GM21737 (cell line): Measurements from ENCODE around the gene ARID5B.

ENCODE experiments used
- ATAC-seq: cut with Tn5 transposase; IDR thresholded peaks from one replicate; pipeline ENCODE4 v1.9.1; 2021; ENCODE audit warnings: mild to moderate bottlenecking, moderate library complexity; ENCODE audit not compliant: unreplicated experiment

The ARID5B gene

GRCh38 chr10:62048470-62048869 is 147.0 kb downstream of the ARID5B start:
- no peak for ATAC-seq

GRCh38 chr10:62048919-62049623 is 147.6 kb downstream of the ARID5B start:
- ATAC-seq: no peak

- no peak for ATAC-seq
Measured at GRCh38 chr10:62049624-62050345, 148.3 kb downstream of the ARID5B start.

GRCh38 chr10:62050346-62050892 is 148.9 kb downstream of the ARID5B start:
- no peak for ATAC-seq

GRCh38 chr10:62050893-62051433 is 149.5 kb downstream of the ARID5B start:
- peak; percentile 35 for ATAC-seq

GRCh38 chr10:62052276-62052675 is 150.8 kb downstream of the ARID5B start:
- no peak for ATAC-seq

- ATAC-seq: no peak
Measured at GRCh38 chr10:62053860-62054259, 152.4 kb downstream of the ARID5B start.

- peak; percentile 30 for ATAC-seq
Measured at GRCh38 chr10:62054408-62054807, 152.9 kb downstream of the ARID5B start.

- ATAC-seq: no peak
Measured at GRCh38 chr10:62054830-62055229, 153.3 kb downstream of the ARID5B start.

- ATAC-seq: no peak
Measured at GRCh38 chr10:62056219-62056618, 154.7 kb downstream of the ARID5B start.

- ATAC-seq: no peak
Measured at GRCh38 chr10:62056698-62057097, 155.2 kb downstream of the ARID5B start.

- ATAC-seq: no peak
Measured at GRCh38 chr10:62057359-62057758, 155.9 kb downstream of the ARID5B start.

- ATAC-seq: no peak
Measured at GRCh38 chr10:62057850-62058249, 156.4 kb downstream of the ARID5B start.

GRCh38 chr10:62058476-62058875 is 157.0 kb downstream of the ARID5B start:
- ATAC-seq: no peak

GRCh38 chr10:62058896-62059216 is 157.4 kb downstream of the ARID5B start:
- ATAC-seq: no peak

GRCh38 chr10:62059217-62059920 is 157.9 kb downstream of the ARID5B start:
- ATAC-seq: no peak

GRCh38 chr10:62062028-62062427 is 160.5 kb downstream of the ARID5B start:
- ATAC-seq: no peak

GRCh38 chr10:62062752-62063512 is 161.4 kb downstream of the ARID5B start:
- ATAC-seq: no peak

- ATAC-seq: no peak
Measured at GRCh38 chr10:62063795-62064472, 162.4 kb downstream of the ARID5B start.

- ATAC-seq: no peak
Measured at GRCh38 chr10:62067560-62067959, 166.1 kb downstream of the ARID5B start.
